Body of pancreas (tissue), 4 donors: ENCODE results near the gene PLCB2. TPM values are rescaled to one million over a fixed set of nuclear protein-coding genes. Genes with fewer than 3 reads are reported as not detected.

Experiments used
- ATAC-seq: fragments of 150-250 bp; one replicate; pipeline ENCODE4 v1.9.1; 2016
- DNase-seq, 4 donors: peaks; one replicate each; pipeline ENCODE4 v3.0.0-alpha.2; 2019
- H3K27ac ChIP-seq, 4 donors: fragments of 200-600 bp; sonication (generic); 1 replicate in 3 of 4; 2 replicates in 1 of 4; pipeline versions ENCODE4 v1.5.1 to v1.6.1; 2016 to 2019; ENCODE audit warnings: mild to moderate bottlenecking in 1 of 4, mixed read lengths in 1 of 4, moderate library complexity in 1 of 4
- H3K27me3 ChIP-seq, 2 donors: fragments of 200-600 bp; sonication (generic); one replicate each; pipeline ENCODE4 v1.6.0; 2016; ENCODE audit warnings: mild to moderate bottlenecking in 1 of 2
- H3K36me3 ChIP-seq, 2 donors: fragments of 200-600 bp; sonication (generic); replicated peaks in 1 of 2; 2 replicates each; pipeline ENCODE4 v1.5.1; 2016; ENCODE audit warnings: low read depth in 2 of 2; ENCODE audit not compliant: insufficient read depth in 1 of 2
- H3K4me1 ChIP-seq: fragments of 200-600 bp; sonication (generic); one replicate; pipeline ENCODE4 v1.6.0; 2016
- H3K4me3 ChIP-seq, 2 donors: fragments of 200-600 bp; sonication (generic); 1 replicate in 1 of 2; 2 replicates in 1 of 2; pipeline ENCODE4 v1.5.1; 2016 to 2019
- H3K9me3 ChIP-seq, 3 donors: fragments of 200-600 bp; sonication (generic); 1 replicate in 2 of 3; 2 replicates in 1 of 3; pipeline ENCODE4 v1.5.1; 2016
- CTCF ChIP-seq, 7 experiments: fragments of 450-650 bp in 4 of 7; fragments of 200-600 bp in 3 of 7; sonication (generic) in 3 of 7; IDR thresholded peaks; one replicate each; pipeline ENCODE4 v1.5.1; 2016 to 2019; ENCODE audit warnings: antibody characterized with exemption in 7 of 7
- POLR2A ChIP-seq, 3 donors: fragments of 450-650 bp; IDR thresholded peaks; one replicate each; pipeline ENCODE4 v1.6.1; 2016; ENCODE audit warnings: antibody characterized with exemption in 3 of 3, mild to moderate bottlenecking in 2 of 3
- WGBS, 2 donors: methylation state at CpG; one replicate each; pipeline ENCODE4 v1.1.5; 2017; 5-methylcytosine and 5-hydroxymethylcytosine counted together
- intact Hi-C: fragments of 100-400 bp; cut with DNase I; formaldehyde crosslinking; loops from one replicate; pipeline ENCODE4 v1.15.1; 2023
- total RNA-seq, 2 donors: library from RNA; depleted of rRNA; stranded (reverse); fragments of >200 nt; gene quantifications; one replicate each; pipeline ENCODE4 v1.1.0, GENCODE V29; 2016

PLCB2 gene
- total RNA-seq, 2 donors from 2014 or later: 3.1 to 4.6 TPM

- Histone ChIP-seq H3K27me3 (no peaks in the 10 kb centered on the region), H3K4me3 (no peak overlapping the region), H3K9me3 (no peaks in the 10 kb centered on the region), H3K36me3 (no peaks in the 10 kb centered on the region), H3K27ac (peak overlapping the region in 1 of 4 donors; percentile 24), H3K4me1 (peaks cover 12% of the 10 kb centered on the region)
- no peak for ATAC-seq
- intact Hi-C loops: no loop called here
- WGBS, 2 donors: 43 to 64% methylated on average over 2 to 5 of the region's 5 CpGs
- no peak for DNase-seq
- TF ChIP-seq CTCF (IDR thresholded peaks at IDR 0.05) (no peak), POLR2A (IDR thresholded peaks at IDR 0.05) (no peak)
These were observed 68.4 kb downstream of the PLCB2 start for GRCh38 chr15:40239404-40239692.

GRCh38 chr15:40238532-40239403 is 69.0 kb downstream of the PLCB2 start, which contains the start of gene PAK6:
PAK6 (plus strand) TSS chr15:40239063; CDS start chr15:40264786, 25,723 bp downstream.
- intact Hi-C loops: no loop called here
- Histone ChIP-seq H3K4me3 (no peak within 1 kb of the TSS), H3K4me1 (peaks cover 12% of the 10 kb centered on the region), H3K27ac (peak within 1 kb of the TSS in 1 of 4 donors; percentile 24), H3K36me3 (no peaks in the 10 kb centered on the region), H3K9me3 (no peaks in the 10 kb centered on the region), H3K27me3 (no peaks in the 10 kb centered on the region)
- peak; percentile 69 to 91 (median 82) for DNase-seq
- ATAC-seq: peak; percentile 91
- 5 to 9% methylated on average over 15 to 39 of the region's 39 CpGs for WGBS, 2 donors
- TF ChIP-seq POLR2A (IDR thresholded peaks at IDR 0.05) (peak in 2 of 3 donors; percentile 6 to 17), CTCF (IDR thresholded peaks at IDR 0.05) (no peak)

Other genes with a start within 250 kb of the PLCB2 start
- gene BMF, start 199.1 kb downstream of the PLCB2 start, total RNA-seq: 10 to 100 TPM in 1 of 2 donors, 1 to 10 TPM in 1; 4.3 to 16.1 TPM
- gene BUB1B, start 146.9 kb downstream of the PLCB2 start, total RNA-seq: not detected
- 10 to 100 TPM; 14.8 to 22.4 TPM for gene PAK6, start 68.9 kb downstream of the PLCB2 start, total RNA-seq
- not detected for gene ANKRD63, start 24.9 kb downstream of the PLCB2 start, total RNA-seq
- 10 to 100 TPM in 1 of 2 donors, 1 to 10 TPM in 1; 8.8 to 22.4 TPM for gene INAFM2, start 15.8 kb upstream of the PLCB2 start, total RNA-seq
- gene CCDC9B, start 33.0 kb upstream of the PLCB2 start, total RNA-seq: 10 to 100 TPM; 17.1 to 26.4 TPM
- not detected for gene PHGR1, start 43.1 kb upstream of the PLCB2 start, total RNA-seq
- under 1 TPM; under 0.01 to 0.52 TPM for gene DISP2, start 50.3 kb upstream of the PLCB2 start, total RNA-seq
- gene KNSTRN, start 74.8 kb upstream of the PLCB2 start, total RNA-seq: 1 to 10 TPM; 3.3 to 5.7 TPM
- 10 to 100 TPM; 30.3 to 34.0 TPM for gene IVD, start 97.9 kb upstream of the PLCB2 start, total RNA-seq
- 10 to 100 TPM; 10.1 to 16.2 TPM for gene BAHD1, start 133.0 kb upstream of the PLCB2 start, total RNA-seq
- gene CHST14, start 163.0 kb upstream of the PLCB2 start, total RNA-seq: 1 to 10 TPM; 4.7 to 8.6 TPM